HFF-Myc (cell line): Measurements from ENCODE around the gene PPP6R3.

Experiments used
- DNase-seq: peaks from one replicate; pipeline ENCODE4 v3.0.0-alpha.2; 2011; ENCODE audit warnings: low read depth; ENCODE audit errors: extremely low read depth
- H3K4me3 ChIP-seq: replicated peaks from 2 replicates; pipeline ENCODE4 v1.5.1; 2011; ENCODE audit warnings: low read depth, mild to moderate bottlenecking, control low read depth, low read length
- TF ChIP-seq, protein P1 (sequence below): IDR thresholded peaks from 2 replicates; pipeline ENCODE4 v1.5.1; 2012; ENCODE audit warnings: mild to moderate bottlenecking, low read depth, low read length, control low read depth; ENCODE audit errors: missing control alignments

PPP6R3 gene

GRCh38 chr11:68524213-68524612, 63.7 kb downstream of the PPP6R3 start:
- no peak overlapping the region for H3K4me3 ChIP-seq
- peak; percentile 57 for DNase-seq
- TF ChIP-seq, protein P1, sequence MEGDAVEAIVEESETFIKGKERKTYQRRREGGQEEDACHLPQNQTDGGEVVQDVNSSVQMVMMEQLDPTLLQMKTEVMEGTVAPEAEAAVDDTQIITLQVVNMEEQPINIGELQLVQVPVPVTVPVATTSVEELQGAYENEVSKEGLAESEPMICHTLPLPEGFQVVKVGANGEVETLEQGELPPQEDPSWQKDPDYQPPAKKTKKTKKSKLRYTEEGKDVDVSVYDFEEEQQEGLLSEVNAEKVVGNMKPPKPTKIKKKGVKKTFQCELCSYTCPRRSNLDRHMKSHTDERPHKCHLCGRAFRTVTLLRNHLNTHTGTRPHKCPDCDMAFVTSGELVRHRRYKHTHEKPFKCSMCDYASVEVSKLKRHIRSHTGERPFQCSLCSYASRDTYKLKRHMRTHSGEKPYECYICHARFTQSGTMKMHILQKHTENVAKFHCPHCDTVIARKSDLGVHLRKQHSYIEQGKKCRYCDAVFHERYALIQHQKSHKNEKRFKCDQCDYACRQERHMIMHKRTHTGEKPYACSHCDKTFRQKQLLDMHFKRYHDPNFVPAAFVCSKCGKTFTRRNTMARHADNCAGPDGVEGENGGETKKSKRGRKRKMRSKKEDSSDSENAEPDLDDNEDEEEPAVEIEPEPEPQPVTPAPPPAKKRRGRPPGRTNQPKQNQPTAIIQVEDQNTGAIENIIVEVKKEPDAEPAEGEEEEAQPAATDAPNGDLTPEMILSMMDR: no peak

DNA sequence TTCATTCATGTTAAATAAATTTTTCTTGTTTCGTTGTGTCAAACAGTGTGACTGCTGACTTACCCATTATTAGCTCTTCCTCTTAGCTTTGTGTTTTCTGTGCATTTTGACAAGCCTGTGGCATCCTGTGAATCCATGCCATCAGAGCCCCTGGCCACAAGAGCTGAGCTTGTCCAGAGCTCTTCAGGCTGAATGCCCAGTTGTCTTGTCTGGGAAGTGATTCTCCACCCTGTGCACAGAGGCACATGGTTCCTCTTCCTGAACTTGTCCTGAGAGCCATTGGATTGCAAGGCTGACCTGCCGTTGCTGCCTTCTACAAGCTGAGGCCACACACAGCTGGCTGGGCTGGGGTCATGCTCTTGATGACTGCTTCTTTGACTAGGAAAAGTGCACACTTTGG, 64.1 kb downstream of the PPP6R3 start:
- H3K4me3 ChIP-seq: no peak overlapping the region
- no peak for DNase-seq
- TF ChIP-seq, protein P1: no peak

- H3K4me3 ChIP-seq: no peak overlapping the region
- DNase-seq: no peak
- TF ChIP-seq, protein P1: no peak
These were observed 64.8 kb downstream of the PPP6R3 start for GRCh38 chr11:68525336-68525735.

GRCh38 chr11:68525930-68526329, 65.4 kb downstream of the PPP6R3 start:
- TF ChIP-seq, protein P1: no peak
- H3K4me3 ChIP-seq: no peak overlapping the region
- no peak for DNase-seq

GRCh38 chr11:68527585-68527984, 67.0 kb downstream of the PPP6R3 start:
- DNase-seq: no peak
- H3K4me3 ChIP-seq: no peak overlapping the region
- TF ChIP-seq, protein P1: no peak

GRCh38 chr11:68528630-68529029, 68.1 kb downstream of the PPP6R3 start:
- no peak for DNase-seq
- H3K4me3 ChIP-seq: no peak overlapping the region
- TF ChIP-seq, protein P1: no peak

- TF ChIP-seq, protein P1: no peak
- H3K4me3 ChIP-seq: no peak overlapping the region
- DNase-seq: no peak
These were observed 70.7 kb downstream of the PPP6R3 start for GRCh38 chr11:68531129-68531693.
